Measurements from ENCODE around the gene GPC3.

The GPC3 gene

DNA sequence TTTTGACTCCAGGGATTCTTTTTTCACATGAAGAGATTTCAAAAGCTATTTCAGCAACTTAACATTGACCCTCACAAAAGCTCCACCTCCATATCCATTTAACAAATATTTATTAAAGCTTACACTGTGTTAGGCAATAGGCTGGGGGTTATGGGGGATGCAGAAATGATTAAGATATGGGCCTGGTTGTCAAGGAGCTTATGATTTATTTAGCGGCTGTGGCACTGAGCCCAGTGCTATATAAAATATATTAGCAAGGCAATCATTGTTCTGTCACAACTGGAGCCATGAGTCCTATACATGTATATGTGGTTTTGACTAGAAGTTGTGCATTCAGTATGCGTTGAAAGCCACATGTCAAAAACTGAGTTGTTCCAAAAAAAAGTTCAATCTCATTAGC, 131.1 kb downstream of the GPC3 start:
- TF ChIP-seq CTCF (IDR thresholded peaks at IDR 0.05; ENCODE audit: low read depth, low read length, missing control alignments), result no peak
- in situ Hi-C loops (cut with HindIII; ENCODE audit: low sequenced_read_pairs), result no loop called here
- no peak overlapping the region for H3K4me3 ChIP-seq (ENCODE audit: low read depth, low read length)
- no peak for DNase-seq (ENCODE audit: low read depth)

DNA sequence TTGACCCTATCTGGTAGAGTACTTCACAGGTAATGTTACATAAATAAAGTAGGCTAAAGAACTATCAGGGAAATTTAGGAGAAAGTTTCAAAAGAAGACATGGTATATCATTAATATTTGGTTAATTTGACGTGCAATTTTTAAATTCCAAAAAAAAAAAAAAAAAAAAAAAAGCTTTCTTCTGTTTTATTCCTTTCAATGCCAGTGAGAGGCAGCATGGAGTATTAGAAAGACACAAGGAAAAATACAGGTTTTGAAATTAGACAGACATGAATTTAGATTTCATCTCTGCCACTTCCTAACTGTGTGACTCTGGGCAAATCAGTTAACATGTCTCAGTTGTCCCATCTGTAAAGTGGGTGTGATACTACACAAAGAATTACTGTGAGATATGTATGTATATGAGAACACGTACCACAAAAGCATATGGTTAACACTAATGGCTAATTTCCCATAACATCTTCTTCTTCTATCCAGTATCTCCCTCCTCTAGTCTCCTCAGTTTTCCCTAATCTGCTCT, 132.5 kb downstream of the GPC3 start:
- no peak overlapping the region for H3K4me3 ChIP-seq (ENCODE audit: low read depth, low read length)
- in situ Hi-C loops (cut with HindIII; ENCODE audit: low sequenced_read_pairs), result no loop called here
- DNase-seq (ENCODE audit: low read depth), result no peak
- TF ChIP-seq CTCF (IDR thresholded peaks at IDR 0.05; ENCODE audit: low read depth, low read length, missing control alignments), result no peak

DNA sequence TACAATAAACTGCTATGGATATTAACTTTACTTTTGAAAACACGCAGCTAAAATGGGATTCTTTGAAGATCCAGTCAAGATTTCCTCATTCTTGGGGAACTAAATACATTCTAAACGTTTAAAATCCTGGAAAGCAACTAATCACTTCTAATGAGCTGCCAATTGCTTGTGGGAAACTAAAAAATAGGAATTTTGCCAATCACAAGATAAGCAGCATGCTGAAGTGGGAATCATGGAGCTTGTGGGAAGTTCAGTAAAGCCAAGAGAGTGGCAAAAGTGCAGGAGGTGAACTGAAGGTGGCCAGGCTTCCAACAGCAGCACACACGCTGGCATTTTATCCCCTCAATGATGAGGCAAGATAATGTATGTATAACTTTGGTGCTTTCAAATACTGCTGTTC, 133.0 kb downstream of the GPC3 start:
- no peak for TF ChIP-seq CTCF (IDR thresholded peaks at IDR 0.05; ENCODE audit: low read depth, low read length, missing control alignments)
- DNase-seq (ENCODE audit: low read depth), result no peak
- in situ Hi-C loops (cut with HindIII; ENCODE audit: low sequenced_read_pairs), result no loop called here
- H3K4me3 ChIP-seq (ENCODE audit: low read depth, low read length), result no peak overlapping the region

DNA sequence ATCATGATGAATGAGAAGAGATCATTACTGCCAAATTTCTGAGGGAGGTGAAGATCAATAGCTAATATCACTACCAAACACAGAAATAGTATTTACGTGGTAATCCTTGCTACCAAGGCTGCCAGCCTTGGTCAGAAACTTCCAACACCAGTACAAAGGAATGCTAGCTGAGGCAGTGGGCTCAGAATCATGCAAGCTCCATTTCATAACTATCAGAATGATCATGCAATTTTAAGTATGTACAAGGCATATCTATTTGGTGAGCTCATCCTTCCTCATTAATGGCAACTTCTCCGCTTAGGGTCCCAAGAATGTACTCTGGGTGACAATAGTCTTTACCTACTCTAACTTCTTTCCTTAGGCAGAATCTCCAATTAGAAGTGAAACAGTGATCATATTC, 135.0 kb downstream of the GPC3 start:
- in situ Hi-C loops (cut with HindIII; ENCODE audit: low sequenced_read_pairs), result no loop called here
- no peak for TF ChIP-seq CTCF (IDR thresholded peaks at IDR 0.05; ENCODE audit: low read depth, low read length, missing control alignments)
- no peak overlapping the region for H3K4me3 ChIP-seq (ENCODE audit: low read depth, low read length)
- no peak for DNase-seq (ENCODE audit: low read depth)

- no peak overlapping the region for H3K4me3 ChIP-seq (ENCODE audit: low read depth, low read length)
- no peak for TF ChIP-seq CTCF (IDR thresholded peaks at IDR 0.05; ENCODE audit: low read depth, low read length, missing control alignments)
- in situ Hi-C loops (cut with HindIII; ENCODE audit: low sequenced_read_pairs), result no loop called here
- DNase-seq (ENCODE audit: low read depth), result no peak
Measured at GRCh38 chrX:133849676-133850075, 135.7 kb downstream of the GPC3 start.

DNA sequence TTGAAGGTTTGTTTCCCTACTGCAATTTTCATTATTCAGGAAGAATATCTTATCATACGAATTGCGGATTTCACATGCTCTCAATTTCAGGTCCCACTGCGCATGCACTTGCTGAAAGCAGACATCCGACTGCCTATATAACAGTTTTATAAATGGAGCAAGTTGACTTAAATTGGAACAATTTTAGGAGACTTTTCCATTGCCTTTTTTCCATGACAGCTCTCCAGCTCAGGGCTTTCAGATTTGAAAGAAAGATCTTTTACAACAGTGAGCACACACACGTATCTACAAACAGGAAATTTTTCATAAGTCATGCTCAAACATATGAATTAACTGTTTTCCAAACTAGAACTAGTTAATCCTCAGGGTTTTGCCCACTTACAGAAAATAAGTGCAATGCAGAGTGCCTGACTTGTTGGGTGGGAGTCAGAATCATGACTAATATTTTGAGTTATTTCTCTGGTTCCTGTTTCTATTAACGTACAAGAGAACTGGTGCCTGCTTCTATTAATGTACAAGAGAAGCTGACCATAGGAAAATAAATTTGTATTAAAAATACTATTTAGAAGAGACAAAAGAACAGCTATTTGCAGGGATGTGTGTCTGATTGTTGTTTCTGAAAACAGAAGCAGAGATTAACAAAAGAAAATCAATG, 137.9 kb downstream of the GPC3 start:
- in situ Hi-C loops (cut with HindIII; ENCODE audit: low sequenced_read_pairs), result no loop called here
- no peak for TF ChIP-seq CTCF (IDR thresholded peaks at IDR 0.05; ENCODE audit: low read depth, low read length, missing control alignments)
- DNase-seq (ENCODE audit: low read depth), result no peak
- H3K4me3 ChIP-seq (ENCODE audit: low read depth, low read length), result no peak overlapping the region

All from astrocyte of the cerebellum (primary cell).